Progenitor cell of endocrine pancreas (in vitro differentiated cells): Measurements from ENCODE around the gene MTA2. TPM values are rescaled to one million over a fixed set of nuclear protein-coding genes. Genes with fewer than 3 reads are reported as not detected.

Experiments
- DNase-seq: peaks from one replicate; pipeline ENCODE4 v3.0.0; 2021; ENCODE audit warnings: low spot score; ENCODE audit not compliant: unreplicated experiment
- H3K27ac Mint-ChIP-seq: 2 replicates; pipeline ENCODE4 v1.8.0; 2021; ENCODE audit warnings: mild to moderate bottlenecking, moderate library complexity, mixed read lengths
- H3K27me3 Mint-ChIP-seq: 2 replicates; pipeline ENCODE4 v1.8.0; 2021; ENCODE audit warnings: mixed read lengths
- H3K36me3 Mint-ChIP-seq: 2 replicates; pipeline ENCODE4 v1.8.0; 2022; ENCODE audit warnings: mixed read lengths; ENCODE audit not compliant: insufficient read depth
- H3K4me1 Mint-ChIP-seq: 2 replicates; pipeline ENCODE4 v1.8.0; 2021; ENCODE audit warnings: low read depth, mixed read lengths
- H3K4me3 Mint-ChIP-seq: 2 replicates; pipeline ENCODE4 v1.8.0; 2021; ENCODE audit warnings: low read depth, mild to moderate bottlenecking, moderate library complexity, mixed read lengths
- H3K9me3 Mint-ChIP-seq: 2 replicates; pipeline ENCODE4 v1.8.0; 2021; ENCODE audit warnings: low read depth, mixed read lengths
- total RNA-seq: library from RNA; stranded (reverse); gene quantifications from 2 replicates; pipeline ENCODE4 v1.2.1, GENCODE V29; 2021
- TF ChIP-seq, protein P1 (sequence below): fragments of 200-600 bp; sonication (generic); IDR thresholded peaks from one replicate; pipeline ENCODE4 v1.5.0; 2021; ENCODE audit warnings: antibody characterized with exemption, mild to moderate bottlenecking; ENCODE audit not compliant: unreplicated experiment

The MTA2 gene
- total RNA-seq, 1 donor from 2014 or later: 134 TPM

DNA sequence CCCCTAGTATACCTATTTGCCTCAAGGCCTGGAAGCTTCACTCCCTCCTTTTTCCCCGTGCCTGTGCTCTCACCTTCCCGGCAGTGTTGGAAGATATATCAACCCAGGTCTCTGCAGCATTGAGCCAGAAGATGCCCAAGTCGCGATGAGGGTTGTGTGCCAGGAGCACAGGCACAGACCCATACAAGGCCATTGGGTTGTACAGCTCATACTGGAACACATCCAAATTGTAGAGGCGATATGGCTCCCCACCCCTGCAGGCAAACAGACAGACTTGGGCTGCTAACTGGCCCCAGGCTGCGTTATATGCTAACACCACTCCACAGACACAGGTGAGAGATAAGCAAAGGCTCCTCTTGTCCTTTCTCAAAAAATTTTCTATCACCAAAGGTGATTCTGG lies 30.8 kb upstream of the MTA2 start:
- no peaks in the 10 kb centered on the region for H3K9me3 Mint-ChIP-seq
- H3K4me1 Mint-ChIP-seq: no peaks in the 10 kb centered on the region
- H3K27me3 Mint-ChIP-seq: no peaks in the 10 kb centered on the region
- no peak overlapping the region for H3K4me3 Mint-ChIP-seq
- peak overlapping the region; percentile 86 for H3K27ac Mint-ChIP-seq
- DNase-seq: no peak
- TF ChIP-seq, protein P1, sequence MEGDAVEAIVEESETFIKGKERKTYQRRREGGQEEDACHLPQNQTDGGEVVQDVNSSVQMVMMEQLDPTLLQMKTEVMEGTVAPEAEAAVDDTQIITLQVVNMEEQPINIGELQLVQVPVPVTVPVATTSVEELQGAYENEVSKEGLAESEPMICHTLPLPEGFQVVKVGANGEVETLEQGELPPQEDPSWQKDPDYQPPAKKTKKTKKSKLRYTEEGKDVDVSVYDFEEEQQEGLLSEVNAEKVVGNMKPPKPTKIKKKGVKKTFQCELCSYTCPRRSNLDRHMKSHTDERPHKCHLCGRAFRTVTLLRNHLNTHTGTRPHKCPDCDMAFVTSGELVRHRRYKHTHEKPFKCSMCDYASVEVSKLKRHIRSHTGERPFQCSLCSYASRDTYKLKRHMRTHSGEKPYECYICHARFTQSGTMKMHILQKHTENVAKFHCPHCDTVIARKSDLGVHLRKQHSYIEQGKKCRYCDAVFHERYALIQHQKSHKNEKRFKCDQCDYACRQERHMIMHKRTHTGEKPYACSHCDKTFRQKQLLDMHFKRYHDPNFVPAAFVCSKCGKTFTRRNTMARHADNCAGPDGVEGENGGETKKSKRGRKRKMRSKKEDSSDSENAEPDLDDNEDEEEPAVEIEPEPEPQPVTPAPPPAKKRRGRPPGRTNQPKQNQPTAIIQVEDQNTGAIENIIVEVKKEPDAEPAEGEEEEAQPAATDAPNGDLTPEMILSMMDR: no peak
- peaks cover 36% of the 10 kb centered on the region for H3K36me3 Mint-ChIP-seq

DNA sequence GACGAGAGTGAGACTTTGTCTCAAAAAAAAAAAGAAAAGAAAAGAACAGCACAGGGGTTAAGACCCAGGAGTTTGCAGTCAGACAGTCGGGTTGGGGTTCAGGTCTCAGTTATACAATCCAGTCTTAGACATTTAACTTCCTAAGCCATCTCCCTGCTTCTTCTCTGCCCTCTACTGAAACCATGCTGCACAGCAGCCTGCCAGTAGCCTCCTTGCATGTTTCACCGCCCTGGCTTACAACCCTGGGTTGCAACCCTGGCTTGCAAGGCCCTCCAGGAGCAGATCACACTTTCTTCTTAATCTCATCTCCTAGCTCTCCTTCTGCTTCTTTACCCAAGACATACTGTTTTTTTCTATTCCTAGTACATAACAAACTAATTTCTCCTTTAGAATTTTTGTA lies 26.0 kb upstream of the MTA2 start:
- Mint-ChIP-seq H3K27ac (peak overlapping the region; percentile 36), H3K27me3 (no peaks in the 10 kb centered on the region), H3K4me3 (no peak overlapping the region), H3K36me3 (peaks cover 30% of the 10 kb centered on the region), H3K4me1 (no peaks in the 10 kb centered on the region), H3K9me3 (no peaks in the 10 kb centered on the region)
- TF ChIP-seq, protein P1: no peak
- no peak for DNase-seq

DNA sequence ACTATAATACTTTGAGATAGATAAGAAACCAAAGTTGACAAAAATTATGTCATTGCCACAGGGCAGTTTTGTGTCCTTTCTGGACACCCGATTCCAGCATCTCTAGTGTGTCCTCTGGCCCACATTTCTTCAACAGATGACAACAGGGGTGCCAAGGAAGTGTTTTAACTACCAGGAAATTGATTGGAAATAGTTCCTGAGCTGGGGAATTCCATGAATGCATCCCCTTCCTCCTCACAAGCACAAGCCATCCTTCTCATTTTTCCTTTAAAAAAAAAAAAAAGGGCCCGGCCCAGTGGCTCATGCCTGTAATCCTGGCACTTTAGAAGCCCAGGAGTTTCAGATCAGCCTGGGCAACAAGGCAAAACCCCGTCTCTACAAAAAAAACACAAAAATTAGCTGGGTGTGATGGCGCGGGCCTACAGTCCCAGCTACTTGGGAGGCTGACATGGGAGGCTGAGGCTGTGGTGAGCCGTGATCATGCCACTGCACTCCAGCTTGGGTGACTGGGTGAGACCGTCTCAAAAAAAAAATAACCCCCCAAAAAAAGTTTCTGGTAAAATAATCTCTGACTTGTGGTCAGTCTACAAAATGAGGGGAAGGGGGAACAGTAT lies 20.9 kb upstream of the MTA2 start:
- TF ChIP-seq, protein P1: no peak
- Mint-ChIP-seq H3K4me1 (peaks cover 13% of the 10 kb centered on the region), H3K4me3 (peak overlapping the region; percentile 93), H3K9me3 (no peaks in the 10 kb centered on the region), H3K27ac (peak overlapping the region; percentile 98), H3K36me3 (peaks cover 12% of the 10 kb centered on the region), H3K27me3 (no peaks in the 10 kb centered on the region)
- no peak for DNase-seq

DNA sequence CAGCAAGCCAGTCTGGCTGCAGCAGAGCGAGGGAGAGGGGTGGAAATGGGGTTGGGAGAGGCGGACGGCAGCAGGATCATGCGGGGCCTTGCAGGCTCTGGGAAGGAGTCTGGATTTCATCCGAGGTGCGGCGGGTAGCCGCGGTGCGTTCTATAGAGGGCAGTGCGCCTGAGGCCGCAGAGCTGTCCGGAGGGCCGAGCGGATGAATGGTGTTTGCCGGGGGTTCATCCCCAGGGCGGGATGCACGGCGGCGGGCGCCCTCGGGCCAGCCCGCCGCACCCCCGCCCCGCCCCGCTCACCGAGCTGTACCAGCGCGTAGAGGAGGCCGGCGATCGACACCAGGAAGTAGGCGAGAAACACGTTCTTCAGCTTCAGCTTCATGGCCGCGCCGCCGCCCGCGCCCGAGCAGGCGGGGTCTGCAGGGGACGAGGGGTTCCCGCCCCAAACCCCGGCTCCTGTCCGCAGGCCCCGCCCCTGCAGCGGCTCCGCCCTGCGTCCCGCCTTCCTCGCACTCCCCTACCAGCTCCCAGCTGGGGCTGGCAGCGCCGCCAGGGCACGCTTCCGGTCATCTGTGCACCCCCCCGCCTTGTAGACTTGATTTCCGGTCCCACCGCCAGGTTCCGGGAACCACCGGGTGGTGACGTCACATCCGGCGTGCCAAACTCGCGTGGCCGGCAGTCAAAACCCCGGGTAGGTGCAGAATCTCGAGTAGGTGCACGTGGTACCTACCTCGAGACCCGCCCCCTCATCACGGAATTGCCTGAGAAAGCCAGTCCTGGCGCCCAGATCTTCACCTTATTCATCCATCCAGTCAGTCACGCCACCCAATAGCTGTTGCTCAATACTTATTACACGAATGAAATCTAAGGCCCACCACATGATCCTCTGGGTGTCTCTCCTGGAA lies 20.2 kb upstream of the MTA2 start, which contains the start of gene B3GAT3:
B3GAT3 (minus strand) TSS at position 420 of the 904 bp plus-strand sequence; CDS start at position 381, 39 bp downstream.
- peaks cover 13% of the 10 kb centered on the region for H3K4me1 Mint-ChIP-seq
- peaks cover 8% of the 10 kb centered on the region for H3K36me3 Mint-ChIP-seq

More for the DNA sequence above, 20.2 kb upstream of the MTA2 start, which contains the start of gene B3GAT3:
- Mint-ChIP-seq H3K27me3 (no peaks in the 10 kb centered on the region), H3K9me3 (no peaks in the 10 kb centered on the region), H3K27ac (peak within 1 kb of the TSS; percentile 98), H3K4me3 (peak within 1 kb of the TSS; percentile 93)
- TF ChIP-seq, protein P1: peak; percentile 11
- peak; percentile 97 for DNase-seq
